GM19372 (cell line): ENCODE measurements around the gene CYFIP1.

ENCODE experiments used
- ATAC-seq: cut with Tn5 transposase; IDR thresholded peaks from one replicate; pipeline ENCODE4 v1.9.1; 2021; ENCODE audit warnings: mild to moderate bottlenecking, low read depth, moderate library complexity; ENCODE audit not compliant: unreplicated experiment

The CYFIP1 gene

DNA sequence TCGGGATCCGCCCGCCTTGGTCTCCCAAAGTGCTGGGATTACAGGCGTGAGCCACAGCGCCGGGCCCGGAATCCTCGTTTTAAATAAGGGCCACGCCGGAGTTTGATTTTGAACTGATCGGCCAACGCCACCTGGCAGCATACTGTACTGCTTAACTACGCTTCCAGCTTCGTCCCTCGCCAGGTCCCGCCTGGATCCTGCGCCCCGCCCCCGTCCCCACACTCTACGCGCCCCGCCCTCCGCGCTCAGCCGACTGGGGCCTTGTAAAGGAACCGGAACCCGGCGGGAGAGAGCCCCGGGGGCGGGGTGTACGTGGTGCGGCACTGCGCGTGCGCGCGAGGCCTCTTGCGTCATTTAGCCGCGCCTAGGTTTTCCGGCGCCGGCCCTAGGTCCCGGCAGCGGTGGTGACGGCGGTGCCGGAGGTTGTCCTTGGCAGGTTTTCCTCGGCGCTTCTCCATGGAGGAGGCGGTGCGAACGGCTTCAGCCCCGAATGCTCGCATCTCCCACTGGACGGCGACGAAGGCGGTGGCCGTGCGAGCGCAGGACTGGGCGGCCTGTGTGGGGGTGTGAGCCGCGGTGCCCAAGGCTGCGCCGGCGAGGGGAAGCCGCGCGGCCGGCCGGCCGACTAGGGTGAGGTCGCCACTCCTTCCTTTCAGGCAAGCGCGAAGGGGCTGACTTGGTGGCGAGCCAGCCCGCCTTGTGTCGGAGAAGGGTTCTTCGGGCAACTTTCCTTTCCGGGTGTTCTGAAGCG, 141.7 kb downstream of the CYFIP1 start, which contains the start of gene NIPA2:
Gene NIPA2 (plus strand): TSS at position 375 of the 751 bp plus-strand sequence. CDS start 13,066 bp downstream, outside the sequence.
- ATAC-seq, result peak; percentile 81

DNA sequence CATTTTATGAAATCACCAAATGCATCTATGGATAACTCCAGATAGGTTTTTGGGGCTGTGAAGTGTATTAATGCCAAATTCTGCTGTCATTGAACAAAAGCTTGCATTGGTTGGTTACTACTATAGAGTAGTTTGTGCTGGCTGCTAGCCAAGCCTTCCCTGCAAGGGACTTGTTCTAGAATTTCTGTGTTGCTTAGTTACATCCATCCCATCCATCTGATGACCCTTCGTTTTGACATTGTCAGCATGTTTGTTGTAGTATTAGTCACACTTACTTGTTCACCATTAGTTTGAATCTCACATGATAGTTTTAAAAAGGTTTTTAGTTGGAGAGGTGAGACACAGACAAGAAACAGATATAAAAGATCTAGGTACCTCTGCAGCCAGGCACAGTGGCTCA, 148.7 kb downstream of the CYFIP1 start:
- no peak for ATAC-seq

DNA sequence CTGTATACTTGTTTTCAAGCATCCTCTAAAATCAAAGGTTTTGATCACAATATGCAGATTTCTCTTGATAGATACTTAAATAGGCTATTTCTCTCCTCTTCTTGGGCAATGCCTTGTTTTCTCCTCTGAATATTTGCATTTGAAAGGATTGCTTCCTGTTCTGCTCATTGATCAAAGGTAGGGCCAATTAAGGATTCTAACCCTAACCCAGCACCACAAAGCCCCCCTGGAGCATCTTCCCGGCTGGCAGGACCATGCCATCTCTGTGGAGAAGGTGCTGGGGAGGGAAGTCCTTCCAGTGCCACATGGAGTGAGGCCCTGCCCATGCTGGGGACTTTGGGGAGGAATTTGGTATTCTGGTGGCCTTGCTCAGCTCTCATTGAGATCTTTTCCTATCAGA, 153.0 kb downstream of the CYFIP1 start:
- no peak for ATAC-seq

DNA sequence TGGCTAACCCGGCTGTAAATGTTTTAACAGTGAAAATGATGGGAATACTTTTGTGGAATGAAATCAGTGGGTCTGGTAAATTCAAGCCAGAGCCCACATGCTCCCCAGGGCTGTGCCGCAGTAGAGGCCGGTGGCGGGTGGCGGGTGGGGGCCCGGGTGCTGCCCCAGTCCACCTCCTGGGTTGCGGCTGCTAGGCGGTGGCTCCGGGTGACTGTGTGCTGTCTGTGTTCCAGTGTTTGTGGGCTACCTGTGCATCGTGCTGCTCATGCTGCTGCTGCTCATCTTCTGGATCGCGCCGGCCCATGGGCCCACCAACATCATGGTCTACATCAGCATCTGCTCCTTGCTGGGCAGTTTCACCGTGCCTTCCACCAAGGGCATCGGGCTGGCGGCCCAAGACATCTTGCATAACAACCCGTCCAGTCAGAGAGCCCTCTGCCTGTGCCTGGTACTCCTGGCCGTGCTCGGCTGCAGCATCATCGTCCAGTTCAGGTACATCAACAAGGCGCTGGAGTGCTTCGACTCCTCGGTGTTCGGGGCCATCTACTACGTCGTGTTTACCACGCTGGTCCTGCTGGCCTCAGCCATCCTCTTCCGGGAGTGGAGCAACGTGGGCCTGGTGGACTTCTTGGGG, 156.6 kb downstream of the CYFIP1 start:
- no peak for ATAC-seq

DNA sequence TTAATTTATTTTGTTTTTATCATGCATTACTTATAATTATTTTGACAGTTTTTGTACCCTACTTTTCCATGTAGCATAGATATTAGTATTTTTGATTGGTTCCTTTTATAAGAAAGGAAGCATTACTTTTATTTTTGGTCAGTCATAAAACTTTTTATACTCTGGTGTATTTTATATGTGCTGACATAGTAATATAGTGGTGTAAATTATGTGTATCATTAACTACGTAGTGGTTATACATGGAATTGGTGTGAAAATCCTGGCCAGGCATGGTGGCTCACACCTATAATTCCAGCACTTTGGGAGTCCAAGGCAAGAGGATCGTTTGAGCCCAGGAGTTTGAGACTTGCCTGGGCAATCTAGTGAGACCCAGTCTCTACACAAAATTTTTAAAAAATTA, 160.5 kb downstream of the CYFIP1 start:
- ATAC-seq, result no peak
